Thoracic aorta (tissue), 2 donors: ENCODE results near the gene TTC19. TPM values are rescaled to one million over a fixed set of nuclear protein-coding genes. Genes with fewer than 3 reads are reported as not detected.
"Not testable (repeated sequence)": the region's sequence is repeated elsewhere in the genome, so short reads cannot be mapped to it uniquely, and the experiment has no call there.

Experiments
- ATAC-seq: fragments of 150-250 bp; one replicate; pipeline ENCODE4 v1.8.0; 2017; ENCODE audit warnings: low read depth; ENCODE audit not compliant: insufficient number of reproducible peaks, low FRiP score
- DNase-seq: peaks from one replicate; pipeline ENCODE4 v3.0.0-alpha.2; 2020; ENCODE audit warnings: low spot score
- H3K27ac ChIP-seq, 2 donors: fragments of 200-600 bp; sonication (generic); 1 replicate in 1 of 2; 2 replicates in 1 of 2; pipeline ENCODE4 v1.5.1; 2016; ENCODE audit warnings: mild to moderate bottlenecking in 2 of 2, moderate library complexity in 2 of 2
- H3K27me3 ChIP-seq: fragments of 200-600 bp; sonication (generic); replicated peaks from 2 replicates; pipeline ENCODE4 v1.6.0; 2016; ENCODE audit warnings: mild to moderate bottlenecking; ENCODE audit not compliant: insufficient read depth
- H3K36me3 ChIP-seq: fragments of 200-600 bp; sonication (generic); one replicate; pipeline ENCODE4 v1.5.1; 2016
- H3K4me1 ChIP-seq, 2 donors: fragments of 200-600 bp; sonication (generic); 1 replicate in 1 of 2; 2 replicates in 1 of 2; pipeline versions ENCODE4 v1.5.1 to v1.6.0; 2016; ENCODE audit warnings: low read depth in 2 of 2, mild to moderate bottlenecking in 1 of 2; ENCODE audit not compliant: control insufficient read depth in 1 of 2
- H3K4me3 ChIP-seq: fragments of 200-600 bp; sonication (generic); 2 replicates; pipeline ENCODE4 v1.5.1; 2016; ENCODE audit warnings: mild to moderate bottlenecking
- H3K9me3 ChIP-seq: fragments of 200-600 bp; sonication (generic); 2 replicates; pipeline ENCODE4 v1.5.1; 2016
- CTCF ChIP-seq: fragments of 200-600 bp; sonication (generic); IDR thresholded peaks from one replicate; pipeline ENCODE4 v1.5.1; 2019; ENCODE audit warnings: antibody characterized with exemption
- total RNA-seq, 2 donors: library from RNA; depleted of rRNA; stranded (reverse); fragments of >200 nt; gene quantifications; one replicate each; pipeline versions ENCODE4 v1.1.0 to v1.2.3, GENCODE V29; 2016

The TTC19 gene
- total RNA-seq, 2 donors from 2014 or later, result 57.6 to 64.4 TPM

- no peak overlapping the region for H3K27ac ChIP-seq
- H3K36me3 ChIP-seq, result peaks cover 45% of the 10 kb centered on the region
- no peaks in the 10 kb centered on the region for H3K27me3 ChIP-seq
- H3K4me1 ChIP-seq, result no peaks in the 10 kb centered on the region
- no peaks in the 10 kb centered on the region for H3K9me3 ChIP-seq
- ATAC-seq, result no peak
- no peak overlapping the region for H3K4me3 ChIP-seq
- no peak for DNase-seq
- TF ChIP-seq CTCF, result no peak
Measured at GRCh38 chr17:16044487-16044886, 44.9 kb downstream of the TTC19 start.

GRCh38 chr17:16046966-16047365 is 47.3 kb downstream of the TTC19 start:
- H3K4me1 ChIP-seq, result no peaks in the 10 kb centered on the region
- no peak for DNase-seq
- no peaks in the 10 kb centered on the region for H3K27me3 ChIP-seq
- no peak for ATAC-seq
- no peak for TF ChIP-seq CTCF
- peaks cover 37% of the 10 kb centered on the region for H3K36me3 ChIP-seq
- H3K4me3 ChIP-seq, result no peak overlapping the region
- no peak overlapping the region for H3K27ac ChIP-seq
- no peaks in the 10 kb centered on the region for H3K9me3 ChIP-seq

- no peaks in the 10 kb centered on the region for H3K4me1 ChIP-seq
Measured at GRCh38 chr17:16048811-16049449, 49.3 kb downstream of the TTC19 start.

GRCh38 chr17:16050844-16051243 is 51.2 kb downstream of the TTC19 start:
- no peaks in the 10 kb centered on the region for H3K27me3 ChIP-seq
- ATAC-seq (no peak), DNase-seq (no peak)
- H3K27ac ChIP-seq, result no peak overlapping the region
- peaks cover 34% of the 10 kb centered on the region for H3K36me3 ChIP-seq
- no peaks in the 10 kb centered on the region for H3K4me1 ChIP-seq
- TF ChIP-seq CTCF, result no peak
- no peaks in the 10 kb centered on the region for H3K9me3 ChIP-seq
- no peak overlapping the region for H3K4me3 ChIP-seq

More at GRCh38 chr17:16048811-16049449, 49.3 kb downstream of the TTC19 start:
- ATAC-seq (no peak), DNase-seq (no peak)
- H3K4me3 ChIP-seq, result no peak overlapping the region
- no peaks in the 10 kb centered on the region for H3K9me3 ChIP-seq
- H3K27me3 ChIP-seq, result no peaks in the 10 kb centered on the region
- no peak overlapping the region for H3K27ac ChIP-seq
- no peak for TF ChIP-seq CTCF
- H3K36me3 ChIP-seq, result peaks cover 32% of the 10 kb centered on the region

GRCh38 chr17:16052486-16052885 is 52.9 kb downstream of the TTC19 start:
- no peak overlapping the region for H3K27ac ChIP-seq
- no peak for TF ChIP-seq CTCF
- no peaks in the 10 kb centered on the region for H3K27me3 ChIP-seq
- ATAC-seq, result no peak
- no peaks in the 10 kb centered on the region for H3K4me1 ChIP-seq
- no peak for DNase-seq
- H3K36me3 ChIP-seq, result peaks cover 34% of the 10 kb centered on the region
- H3K4me3 ChIP-seq, result no peak overlapping the region
- H3K9me3 ChIP-seq, result no peaks in the 10 kb centered on the region

GRCh38 chr17:16055139-16055538 is 55.5 kb downstream of the TTC19 start:
- H3K27me3 ChIP-seq, ATAC-seq, H3K4me1 ChIP-seq, H3K27ac ChIP-seq, H3K4me3 ChIP-seq, H3K9me3 ChIP-seq, DNase-seq: not testable (repeated sequence)
- peaks cover 29% of the 10 kb centered on the region for H3K36me3 ChIP-seq
